GM12865 (cell line): ENCODE results near the gene ZBTB7B.

Experiments
- DNase-seq: peaks from one replicate; pipeline ENCODE4 v3.0.0; 2010; ENCODE audit warnings: low read depth
- H3K4me3 ChIP-seq: 2 replicates; pipeline ENCODE4 v1.5.1; 2011; ENCODE audit warnings: mild to moderate bottlenecking, low read depth, low read length, control low read depth
- TF ChIP-seq, protein P1 (sequence below): IDR thresholded peaks from 2 replicates; pipeline ENCODE4 v1.5.1; 2011; ENCODE audit warnings: low read length, control low read depth, low read depth, inconsistent platforms; ENCODE audit not compliant: insufficient read depth; ENCODE audit errors: missing control alignments

ZBTB7B gene

DNA sequence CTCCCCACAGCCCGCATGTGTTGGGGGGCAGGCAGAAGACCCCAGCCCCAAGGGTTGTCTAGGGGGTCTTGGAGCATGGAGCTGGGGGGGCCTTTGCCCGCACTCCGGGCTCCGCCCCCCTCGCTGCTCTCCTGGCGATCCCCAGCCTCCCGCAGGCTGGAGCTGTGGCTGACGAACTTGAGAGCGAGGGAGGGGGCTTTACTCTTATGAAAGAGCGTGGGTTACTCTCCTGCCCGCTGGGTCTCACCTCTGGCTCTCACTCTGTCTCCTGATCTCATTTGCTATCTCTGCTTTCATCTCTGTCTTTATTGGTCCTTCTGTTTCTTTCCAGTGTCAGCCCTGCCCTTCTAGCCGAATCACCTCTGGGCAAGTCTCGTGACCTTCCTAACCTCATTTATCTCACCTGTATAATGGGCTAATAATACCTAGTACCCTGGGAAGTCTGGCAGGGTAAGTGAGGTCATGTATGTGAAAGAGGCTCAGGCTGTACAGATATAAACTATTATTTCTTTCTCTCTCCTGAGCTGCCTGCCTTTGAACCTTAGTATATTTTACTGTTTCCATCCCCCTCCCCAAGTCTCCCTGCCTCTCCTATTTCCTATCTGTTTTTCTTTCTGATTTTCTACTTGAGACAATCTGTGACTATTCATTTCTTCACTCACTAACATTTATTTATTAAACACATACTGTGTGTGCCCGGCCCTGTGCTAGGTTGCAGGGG is 61.7 kb downstream of the ZBTB7B start:
- peak overlapping the region; percentile 79 for H3K4me3 ChIP-seq
- TF ChIP-seq, protein P1, sequence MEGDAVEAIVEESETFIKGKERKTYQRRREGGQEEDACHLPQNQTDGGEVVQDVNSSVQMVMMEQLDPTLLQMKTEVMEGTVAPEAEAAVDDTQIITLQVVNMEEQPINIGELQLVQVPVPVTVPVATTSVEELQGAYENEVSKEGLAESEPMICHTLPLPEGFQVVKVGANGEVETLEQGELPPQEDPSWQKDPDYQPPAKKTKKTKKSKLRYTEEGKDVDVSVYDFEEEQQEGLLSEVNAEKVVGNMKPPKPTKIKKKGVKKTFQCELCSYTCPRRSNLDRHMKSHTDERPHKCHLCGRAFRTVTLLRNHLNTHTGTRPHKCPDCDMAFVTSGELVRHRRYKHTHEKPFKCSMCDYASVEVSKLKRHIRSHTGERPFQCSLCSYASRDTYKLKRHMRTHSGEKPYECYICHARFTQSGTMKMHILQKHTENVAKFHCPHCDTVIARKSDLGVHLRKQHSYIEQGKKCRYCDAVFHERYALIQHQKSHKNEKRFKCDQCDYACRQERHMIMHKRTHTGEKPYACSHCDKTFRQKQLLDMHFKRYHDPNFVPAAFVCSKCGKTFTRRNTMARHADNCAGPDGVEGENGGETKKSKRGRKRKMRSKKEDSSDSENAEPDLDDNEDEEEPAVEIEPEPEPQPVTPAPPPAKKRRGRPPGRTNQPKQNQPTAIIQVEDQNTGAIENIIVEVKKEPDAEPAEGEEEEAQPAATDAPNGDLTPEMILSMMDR, result no peak
- DNase-seq, result peak; percentile 34

DNA sequence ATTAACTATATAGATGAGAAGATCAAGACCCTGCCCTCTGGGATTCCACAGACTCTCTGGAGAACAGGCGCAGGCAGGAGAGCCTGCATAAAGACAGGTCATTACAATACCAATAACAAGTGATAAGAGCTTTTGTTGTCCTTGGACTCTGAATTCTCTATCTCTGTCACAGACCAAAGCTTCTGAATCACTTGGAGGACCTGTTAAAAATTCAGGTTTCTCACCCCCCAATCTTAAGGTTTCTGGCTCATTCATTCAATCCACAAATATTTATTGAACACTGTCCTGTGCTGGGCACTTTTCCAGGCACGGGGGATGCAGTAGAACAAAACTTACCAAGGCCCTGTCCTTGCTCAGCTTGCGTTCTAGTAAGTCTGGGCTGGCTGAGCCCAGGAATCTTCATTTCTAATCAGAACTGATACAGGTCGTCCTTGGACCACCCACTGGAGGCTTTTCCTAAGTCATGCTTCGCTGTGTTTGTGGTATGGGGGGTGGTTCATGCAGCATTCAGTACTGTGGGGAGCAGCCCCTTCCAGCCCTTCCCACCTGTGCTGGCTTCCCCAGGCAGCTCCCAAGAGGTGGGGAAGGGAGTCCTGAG is 62.3 kb downstream of the ZBTB7B start:
- H3K4me3 ChIP-seq, result no peak overlapping the region
- no peak for DNase-seq
- TF ChIP-seq, protein P1, result no peak

DNA sequence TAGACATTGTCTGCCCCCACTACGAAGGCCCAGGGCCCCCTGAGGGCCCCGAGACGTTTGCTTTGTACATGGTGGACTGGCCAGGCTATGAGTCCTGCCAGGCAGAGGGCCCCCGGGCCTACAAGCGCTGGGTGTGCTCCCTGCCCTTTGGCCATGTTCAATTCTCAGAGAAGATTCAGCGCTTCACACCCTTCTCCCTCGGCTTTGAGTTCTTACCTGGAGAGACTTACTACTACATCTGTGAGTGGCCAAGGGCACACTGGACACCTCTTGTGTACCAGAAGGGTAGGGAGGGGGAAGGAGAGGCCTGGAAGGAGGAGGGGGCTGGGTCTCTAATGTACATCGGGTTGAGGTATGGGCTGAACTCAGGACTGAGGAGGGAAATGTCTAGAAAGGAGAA is 64.2 kb downstream of the ZBTB7B start:
- TF ChIP-seq, protein P1, result no peak

More for the DNA sequence above, 64.2 kb downstream of the ZBTB7B start:
- DNase-seq, result no peak
- no peak overlapping the region for H3K4me3 ChIP-seq
